Cardiac fibroblast (primary cell): ENCODE measurements around the gene FGF9.

Experiments
- DNase-seq, 2 donors: peaks; one replicate each; pipeline versions ENCODE4 v3.0.0 to v3.0.0-alpha.2; 2010; ENCODE audit warnings: low read depth in 2 of 2
- H3K4me3 ChIP-seq, 2 donors: replicated peaks in 1 of 2; 1 replicate in 1 of 2; 2 replicates in 1 of 2; pipeline ENCODE4 v1.5.1; 2011; ENCODE audit warnings: low read depth in 2 of 2, low read length in 2 of 2, mild to moderate bottlenecking in 2 of 2, moderate library complexity in 1 of 2
- CTCF ChIP-seq: IDR thresholded peaks from one replicate; pipeline ENCODE4 v1.5.1; 2011; ENCODE audit warnings: low read depth, mild to moderate bottlenecking, low read length, inconsistent platforms

FGF9 gene

DNA sequence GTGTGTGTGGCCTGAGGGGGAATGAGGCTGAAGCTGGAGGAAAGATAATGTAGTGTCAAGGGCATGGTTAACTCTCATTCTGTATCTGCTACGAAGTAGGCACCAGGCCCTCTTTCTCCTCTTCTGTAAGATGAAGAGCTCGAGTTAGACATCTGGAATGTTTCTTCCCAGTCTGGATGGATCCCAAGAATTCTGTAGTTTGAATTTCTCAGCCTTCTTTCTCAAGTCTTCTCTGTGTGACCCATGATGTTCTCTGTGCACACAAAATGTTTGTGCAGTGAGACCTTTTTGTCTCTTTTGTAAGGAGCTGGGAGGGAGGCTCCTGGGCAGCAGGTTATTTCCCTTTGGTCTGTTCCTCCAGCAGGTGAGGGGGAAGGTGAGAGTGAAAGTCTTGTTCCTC is 13.7 kb downstream of the FGF9 start:
- H3K4me3 ChIP-seq: no peak overlapping the region
- TF ChIP-seq CTCF: no peak
- DNase-seq: no peak

DNA sequence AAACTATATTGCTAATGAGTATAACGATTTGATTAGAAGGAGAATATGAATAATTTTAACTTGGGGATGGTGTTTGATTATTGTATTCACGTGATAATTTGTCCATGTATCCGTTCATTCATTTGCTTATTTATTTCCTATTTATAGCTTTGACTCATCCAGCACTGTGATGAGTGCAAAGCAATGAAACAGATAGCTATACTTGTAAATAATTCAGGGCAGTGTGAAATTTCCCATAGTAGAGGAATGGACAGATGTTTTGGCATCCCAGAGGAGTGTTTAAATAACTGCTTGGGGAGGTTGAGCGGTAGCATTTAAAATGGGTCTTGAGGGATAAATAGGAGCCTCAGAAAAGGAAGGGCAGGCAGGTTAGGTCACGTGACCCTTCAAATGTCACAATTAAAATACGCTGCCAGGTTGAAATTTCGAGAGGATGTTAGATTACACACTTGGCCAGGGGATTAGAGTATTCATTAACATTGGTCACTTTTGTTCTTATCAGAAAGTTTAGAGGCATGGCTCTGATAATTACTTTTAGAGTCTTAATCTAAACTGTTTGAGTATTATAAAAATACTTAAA is 14.7 kb downstream of the FGF9 start:
- DNase-seq: no peak
- TF ChIP-seq CTCF: no peak
- H3K4me3 ChIP-seq: no peak overlapping the region

GRCh38 chr13:21686751-21687391 is 16.0 kb downstream of the FGF9 start:
- no peak for DNase-seq
- H3K4me3 ChIP-seq: no peak overlapping the region
- no peak for TF ChIP-seq CTCF

DNA sequence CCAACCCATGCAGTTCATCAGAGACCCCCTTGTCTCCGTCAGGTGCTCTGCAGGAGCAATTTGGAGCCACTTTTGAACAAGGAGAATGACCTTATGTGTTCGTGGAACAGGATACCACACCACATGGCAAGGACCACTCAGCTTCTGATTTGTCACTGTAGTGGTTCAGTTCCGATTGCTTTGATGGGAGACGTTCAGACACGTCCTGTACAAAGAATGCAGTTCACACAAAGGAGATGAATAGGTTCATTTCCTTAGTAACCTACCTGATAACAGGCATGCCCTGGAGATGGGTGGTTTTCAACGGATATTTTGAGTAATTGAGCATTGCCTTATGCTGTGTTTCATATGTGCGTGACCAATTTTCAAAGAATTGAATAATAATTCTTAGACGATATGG is 17.2 kb downstream of the FGF9 start:
- no peak for DNase-seq
- no peak for TF ChIP-seq CTCF
- H3K4me3 ChIP-seq: no peak overlapping the region

DNA sequence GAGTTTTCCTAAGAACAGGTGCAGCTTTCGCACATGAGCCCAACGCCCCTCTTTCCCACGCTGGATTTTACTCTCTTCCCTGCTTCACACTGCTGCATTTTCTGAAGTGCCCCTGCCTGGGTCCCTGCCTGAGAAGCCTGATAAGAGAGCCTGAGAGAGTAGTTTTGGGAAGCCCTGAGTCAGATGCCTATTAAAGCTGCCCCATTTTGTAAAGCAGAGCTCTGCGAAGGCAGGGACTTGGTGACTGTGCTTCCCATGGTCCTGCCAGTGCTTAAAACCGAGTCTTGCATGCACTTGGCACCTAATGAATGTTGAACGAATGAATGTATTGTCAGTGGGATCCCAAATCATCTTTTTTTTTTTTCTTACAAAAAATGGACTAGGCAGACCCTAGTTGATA is 18.2 kb downstream of the FGF9 start:
- DNase-seq: no peak
- no peak for TF ChIP-seq CTCF
- H3K4me3 ChIP-seq: no peak overlapping the region

- DNase-seq: no peak
- no peak for TF ChIP-seq CTCF
- H3K4me3 ChIP-seq: no peak overlapping the region
Measured at GRCh38 chr13:21690955-21691354, 20.1 kb downstream of the FGF9 start.

- TF ChIP-seq CTCF: no peak
- no peak overlapping the region for H3K4me3 ChIP-seq
- DNase-seq: no peak
Measured at GRCh38 chr13:21691500-21691899, 20.6 kb downstream of the FGF9 start.
